Naive B cell (primary cell): ENCODE data around the gene IFNW1. TPM values are rescaled to one million over a fixed set of nuclear protein-coding genes. Genes with fewer than 3 reads are reported as not detected.

Experiments used
- ATAC-seq, 2 donors: fragments of 150-1000 bp; cut with Tn5 transposase; 2 replicates each; pipeline ENCODE4 v1.10.0; 2021; ENCODE audit warnings: low read depth in 2 of 2, mild to moderate bottlenecking in 2 of 2, moderate library complexity in 2 of 2
- DNase-seq: peaks from one replicate; pipeline ENCODE4 v3.0.0; 2022
- H3K27ac Mint-ChIP-seq, 6 donors: one replicate each; pipeline ENCODE4 v1.8.0; 2020 to 2022; ENCODE audit warnings: mild to moderate bottlenecking in 6 of 6, mixed read lengths in 6 of 6, moderate library complexity in 5 of 6, inconsistent platforms in 2 of 6
- H3K27me3 Mint-ChIP-seq, 3 donors: one replicate each; pipeline ENCODE4 v1.8.0; 2021 to 2022; ENCODE audit warnings: mixed read lengths in 3 of 3, mild to moderate bottlenecking in 1 of 3
- H3K36me3 Mint-ChIP-seq, 2 donors: one replicate each; pipeline ENCODE4 v1.8.0; 2020 to 2022; ENCODE audit warnings: mixed read lengths in 2 of 2, inconsistent platforms in 1 of 2, mild to moderate bottlenecking in 1 of 2
- H3K4me1 Mint-ChIP-seq, 3 donors: one replicate each; pipeline ENCODE4 v1.8.0; 2020 to 2022; ENCODE audit warnings: mixed read lengths in 3 of 3, inconsistent platforms in 1 of 3, mild to moderate bottlenecking in 1 of 3, moderate library complexity in 1 of 3
- H3K4me3 Mint-ChIP-seq, 8 donors: one replicate each; pipeline ENCODE4 v1.8.0; 2020 to 2022; ENCODE audit warnings: mild to moderate bottlenecking in 8 of 8, mixed read lengths in 8 of 8, moderate library complexity in 8 of 8, inconsistent platforms in 2 of 8
- H3K9me3 Mint-ChIP-seq, 7 donors: one replicate each; pipeline ENCODE4 v1.8.0; 2020 to 2022; ENCODE audit warnings: mixed read lengths in 7 of 7, mild to moderate bottlenecking in 5 of 7, inconsistent platforms in 2 of 7, moderate library complexity in 1 of 7
- polyA plus RNA-seq, 6 donors: library from polyadenylated mRNA; unstranded; fragments of 300-500 nt; fragmentation: Illumina TruSeq; gene quantifications; one replicate each; pipeline ENCODE4 v1.2.3, GENCODE V29; 2021; ENCODE audit warnings: low read depth in 6 of 6

The IFNW1 gene
- polyA plus RNA-seq, 6 donors from 2014 or later: not detected

- DNase-seq (peak; percentile 57), ATAC-seq (peak; percentile 85 to 87)
- peak overlapping the region; percentile 72 to 90 (median 81) for H3K27ac Mint-ChIP-seq
- H3K9me3 Mint-ChIP-seq: no peaks in the 10 kb centered on the region
- H3K27me3 Mint-ChIP-seq: no peaks in the 10 kb centered on the region
- H3K36me3 Mint-ChIP-seq: no peaks in the 10 kb centered on the region
- H3K4me3 Mint-ChIP-seq: peak overlapping the region in 7 of 8 donors; percentile 2 to 73 (median 38)
- peaks cover 32 to 43% (median 41%) of the 10 kb centered on the region in 3 donors for H3K4me1 Mint-ChIP-seq
Measured at GRCh38 chr9:21096172-21096900, 45.3 kb downstream of the IFNW1 start.

DNA sequence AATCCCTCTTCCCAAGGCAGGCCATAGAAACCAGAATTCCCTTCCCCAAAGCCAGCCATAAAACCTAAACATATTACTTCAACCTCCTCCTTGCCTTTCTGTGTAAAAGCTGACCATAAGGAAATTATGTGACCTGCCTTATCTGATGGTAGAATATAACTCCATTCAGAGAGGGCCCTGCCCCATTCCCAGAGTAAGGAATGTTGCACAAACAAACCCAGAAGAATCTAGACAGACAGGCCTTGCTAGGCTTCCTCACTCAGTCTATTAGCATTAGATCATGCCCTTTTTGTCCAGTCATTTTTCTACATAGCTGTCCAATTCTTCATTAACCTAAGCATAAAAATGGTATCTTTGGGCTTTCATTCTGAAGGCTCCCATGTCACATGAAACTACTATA is 46.1 kb downstream of the IFNW1 start:
- Mint-ChIP-seq H3K4me1 (peaks cover 29 to 43% (median 42%) of the 10 kb centered on the region in 3 donors), H3K4me3 (peak overlapping the region in 1 of 8 donors; percentile 70), H3K9me3 (no peaks in the 10 kb centered on the region), H3K27me3 (no peaks in the 10 kb centered on the region), H3K27ac (peak overlapping the region in 4 of 6 donors; percentile 65 to 90 (median 84)), H3K36me3 (no peaks in the 10 kb centered on the region)
- no peak for DNase-seq
- ATAC-seq: no peak

Other genes with a start within 250 kb of the IFNW1 start
- 1 to 10 TPM; 1.2 to 8.1 (median 7.3) TPM for gene HACD4, start 110.2 kb downstream of the IFNW1 start, polyA plus RNA-seq
- gene IFNB1, start 63.9 kb downstream of the IFNW1 start, polyA plus RNA-seq: not detected
- not detected for gene IFNA21, start 24.8 kb upstream of the IFNW1 start, polyA plus RNA-seq
- gene IFNA4, start 45.8 kb upstream of the IFNW1 start, polyA plus RNA-seq: not detected
- not detected for gene IFNA7, start 60.4 kb upstream of the IFNW1 start, polyA plus RNA-seq
- gene IFNA10, start 65.3 kb upstream of the IFNW1 start, polyA plus RNA-seq: not detected
- not detected for gene IFNA16, start 75.5 kb upstream of the IFNW1 start, polyA plus RNA-seq
- gene IFNA17, start 86.4 kb upstream of the IFNW1 start, polyA plus RNA-seq: not detected
- not detected for gene IFNA14, start 98.2 kb upstream of the IFNW1 start, polyA plus RNA-seq
- gene IFNA5, start 163.5 kb upstream of the IFNW1 start, polyA plus RNA-seq: not detected
- 10 to 100 TPM in 1 of 6 donors, 1 to 10 TPM in 5; 5.0 to 10.4 (median 6.2) TPM for gene KLHL9, start 193.6 kb upstream of the IFNW1 start, polyA plus RNA-seq
- gene IFNA6, start 209.1 kb upstream of the IFNW1 start, polyA plus RNA-seq: not detected
- gene IFNA13, start 226.2 kb upstream of the IFNW1 start, polyA plus RNA-seq: not detected
- gene IFNA2, start 243.6 kb upstream of the IFNW1 start, polyA plus RNA-seq: not detected